Body of pancreas (tissue), 4 donors: ENCODE measurements around the gene FES.

Experiments
- CTCF ChIP-seq, 7 experiments: fragments of 450-650 bp in 4 of 7; fragments of 200-600 bp in 3 of 7; sonication (generic) in 3 of 7; IDR thresholded peaks; one replicate each; pipeline ENCODE4 v1.5.1; 2016 to 2019; ENCODE audit warnings: antibody characterized with exemption in 7 of 7
- POLR2A ChIP-seq, 3 donors: fragments of 450-650 bp; IDR thresholded peaks; one replicate each; pipeline ENCODE4 v1.6.1; 2016; ENCODE audit warnings: antibody characterized with exemption in 3 of 3, mild to moderate bottlenecking in 2 of 3

- no peak for TF ChIP-seq CTCF (IDR thresholded peaks at IDR 0.05)
- no peak for TF ChIP-seq POLR2A (IDR thresholded peaks at IDR 0.05)
These were observed 26.3 kb upstream of the FES start for GRCh38 chr15:90857883-90858443.
